Activated CD8-positive, alpha-beta memory T cell treated with anti-CD3 and anti-CD28 coated beads, Interleukin-2, amount 50 U/mL, for 48 hours (primary cell): ENCODE data around the gene MARK3.
A peak's percentile ranks its signal among the peaks of the same experiment; 100 is the strongest.

ENCODE experiments used
- DNase-seq: peaks from one replicate; pipeline ENCODE4 v3.0.0-alpha.2; 2020

The MARK3 gene

DNA sequence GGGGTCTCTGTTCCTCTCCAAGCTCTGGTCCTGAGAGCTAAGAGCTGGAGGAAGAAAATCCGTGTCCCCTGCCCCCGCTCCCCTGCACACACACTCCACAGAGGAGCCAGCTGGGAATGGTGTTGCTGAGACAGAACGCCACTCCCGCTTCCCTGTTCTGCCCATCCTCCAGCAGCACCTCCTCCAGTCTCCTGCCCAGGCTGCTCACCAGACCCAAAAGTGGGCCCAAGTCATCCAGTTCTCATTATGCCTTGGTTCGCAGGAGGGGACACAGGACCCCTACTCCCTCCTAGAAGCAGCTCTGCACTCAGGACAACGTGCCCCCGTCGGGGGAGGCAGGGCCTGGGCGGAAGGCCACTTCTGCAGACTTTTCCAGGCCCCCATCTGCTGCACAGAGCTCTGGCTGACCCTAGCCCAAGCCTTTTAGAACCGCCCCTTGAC lies 143.0 kb downstream of the MARK3 start:
- DNase-seq = no peak

DNA sequence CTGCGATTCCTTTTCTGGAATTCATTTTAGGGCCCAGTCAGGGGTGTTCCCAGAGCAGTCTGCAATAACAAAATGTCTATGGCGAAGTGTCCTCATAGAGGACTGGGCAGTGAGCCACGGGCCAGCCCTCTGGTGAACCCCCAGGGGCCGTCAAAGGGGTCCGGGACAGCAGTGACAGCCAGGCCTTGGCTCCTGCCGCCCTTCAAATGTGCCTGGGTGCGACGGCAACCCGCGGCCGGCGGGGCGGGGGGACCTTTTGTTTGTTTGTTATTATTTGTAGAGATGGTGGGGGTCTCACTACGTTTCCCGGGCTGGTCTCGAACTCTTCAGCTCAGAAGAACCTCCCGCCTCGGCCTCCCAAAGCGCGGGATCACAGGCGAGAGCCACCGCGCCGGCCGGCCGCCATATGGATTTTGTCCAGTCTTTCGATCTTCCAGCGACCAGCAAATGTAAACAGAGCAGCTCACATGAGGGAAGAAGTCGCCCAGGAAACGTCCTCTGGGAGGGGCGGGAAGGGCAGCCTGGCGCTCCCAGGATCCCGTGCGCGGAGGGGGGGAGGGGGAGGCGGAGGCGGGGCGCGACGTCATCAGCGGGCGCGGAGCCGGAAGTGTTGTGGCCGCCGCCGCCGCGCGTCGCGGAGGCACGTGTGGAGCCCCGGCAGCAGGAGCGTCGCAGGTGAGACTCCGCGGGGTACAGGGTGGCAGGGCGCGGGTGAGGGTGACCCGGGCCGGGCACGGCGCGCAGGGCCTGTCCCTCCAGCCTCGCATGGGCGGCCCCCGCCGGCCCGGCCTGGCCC lies 143.6 kb downstream of the MARK3 start, which contains the start of gene TRMT61A:
TSS of gene TRMT61A (plus strand) at position 610 of the 796 bp plus-strand sequence. CDS start 783 bp downstream, outside the sequence.
- DNase-seq = peak; percentile 90

DNA sequence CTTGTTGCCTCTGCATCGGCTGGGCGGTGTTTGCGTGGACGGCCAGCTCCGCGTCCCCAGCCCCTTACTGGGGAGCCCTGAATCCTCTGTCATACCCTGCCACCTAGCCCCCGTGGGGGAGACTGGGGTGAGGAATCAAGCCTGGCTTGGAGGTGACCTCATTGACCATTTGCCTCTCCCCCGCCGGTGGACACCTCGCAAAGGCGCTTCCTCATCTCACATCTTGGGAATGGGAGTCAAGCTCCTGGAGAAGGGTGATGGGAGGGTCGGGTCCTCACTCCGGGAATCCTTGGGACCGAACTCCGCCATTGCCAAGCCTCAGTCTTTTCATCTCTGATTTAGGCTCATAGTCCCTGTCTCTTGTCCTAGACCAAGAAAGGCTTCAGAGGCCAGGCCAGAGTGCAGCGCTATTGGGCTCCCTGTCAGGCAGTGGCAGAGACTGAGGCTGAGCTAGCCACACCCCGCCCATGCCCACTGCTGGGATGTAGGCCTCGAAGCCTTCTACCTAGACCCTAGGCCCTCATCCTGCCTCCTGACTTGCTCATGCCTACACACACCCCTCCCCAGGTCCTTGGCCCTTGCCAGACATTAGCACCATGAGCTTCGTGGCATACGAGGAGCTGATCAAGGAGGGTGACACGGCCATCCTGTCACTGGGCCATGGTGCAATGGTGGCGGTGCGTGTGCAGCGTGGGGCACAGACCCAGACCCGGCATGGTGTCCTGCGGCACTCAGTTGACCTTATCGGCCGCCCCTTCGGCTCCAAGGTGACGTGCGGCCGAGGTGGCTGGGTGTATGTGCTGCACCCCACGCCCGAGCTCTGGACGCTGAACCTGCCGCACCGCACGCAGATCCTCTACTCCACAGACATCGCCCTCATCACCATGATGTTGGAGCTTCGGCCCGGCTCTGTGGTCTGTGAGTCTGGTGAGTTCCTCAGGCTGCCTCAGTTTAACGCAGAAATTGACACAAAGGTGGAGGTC lies 144.5 kb downstream of the MARK3 start:
- DNase-seq = no peak

DNA sequence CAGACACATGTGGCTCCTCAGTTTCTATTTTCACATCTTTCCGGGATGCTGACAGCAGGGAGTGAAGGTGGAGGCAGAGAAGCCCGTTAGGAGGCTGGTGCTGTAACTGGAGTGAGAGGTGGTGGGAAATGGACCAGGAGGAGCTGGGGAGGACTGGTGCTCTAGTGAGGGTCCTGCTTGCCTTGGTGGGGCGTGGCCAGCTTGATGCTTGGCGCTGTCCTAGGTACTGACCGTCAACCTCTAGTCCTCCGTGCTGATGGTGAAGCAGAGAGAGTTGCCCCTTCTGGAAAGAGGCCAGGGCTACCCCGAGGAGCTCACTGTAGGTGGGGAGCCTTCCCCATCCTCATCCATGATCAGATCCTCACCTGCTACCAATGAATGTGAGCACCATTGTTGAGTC lies 145.2 kb downstream of the MARK3 start:
- DNase-seq = no peak

DNA sequence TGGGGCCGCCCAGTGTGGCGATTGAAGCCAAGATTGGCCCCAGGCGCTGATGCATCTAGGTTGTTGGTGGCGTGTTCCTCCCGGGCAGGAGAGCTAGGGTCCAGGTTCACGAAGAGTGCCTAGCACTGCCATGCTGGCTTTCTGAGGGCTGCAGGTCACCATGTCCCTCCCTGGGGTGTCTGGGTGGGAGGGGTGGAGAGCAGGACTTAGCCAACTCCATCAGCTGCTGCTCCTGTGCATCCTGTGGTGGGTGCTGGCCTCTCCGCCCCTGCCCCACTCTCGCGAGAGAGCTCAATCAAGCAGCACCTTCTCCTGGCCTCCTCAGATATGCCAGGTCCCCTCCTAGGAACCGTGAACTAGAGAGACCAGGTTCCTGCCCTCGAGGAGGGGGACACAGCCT lies 145.6 kb downstream of the MARK3 start:
- DNase-seq = no peak

DNA sequence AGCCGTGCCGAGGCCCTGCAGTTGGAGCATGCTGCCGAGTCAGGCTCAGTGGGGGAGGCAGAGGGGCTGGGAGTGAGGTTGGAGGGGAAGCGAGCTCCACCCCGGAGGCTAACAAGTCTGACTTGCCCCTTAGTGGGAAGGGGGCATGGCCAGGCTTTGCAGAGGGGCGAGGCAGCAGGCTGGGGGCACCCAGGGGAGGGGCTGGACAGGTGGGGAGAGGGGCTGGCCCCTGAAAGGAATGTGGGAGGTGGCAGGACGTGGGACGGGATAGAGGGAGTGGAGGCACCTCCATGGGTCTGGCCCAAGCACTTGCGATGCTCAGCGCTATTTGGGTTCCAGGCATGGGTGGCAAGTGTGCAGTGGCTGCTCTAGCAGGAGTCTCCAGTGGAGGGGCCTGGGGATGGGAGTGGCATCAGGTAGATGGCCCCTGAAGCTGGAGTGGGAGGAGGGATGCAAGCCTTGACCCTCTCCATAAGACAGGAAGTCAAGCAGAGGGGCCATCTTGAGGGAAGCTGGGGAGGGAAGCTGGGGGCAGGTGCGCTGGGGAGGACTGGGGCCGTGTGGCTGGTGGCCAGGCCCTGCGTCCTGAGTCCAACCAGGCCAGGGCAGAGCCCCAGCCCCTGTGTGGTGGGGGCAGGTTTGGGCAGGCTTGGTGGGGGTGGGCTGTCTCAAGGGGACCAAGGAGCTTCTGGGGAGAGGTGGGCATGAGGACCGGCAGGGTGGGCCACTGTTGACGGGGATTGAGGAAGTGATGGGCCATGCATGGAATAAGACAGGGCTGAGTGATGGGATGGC lies 146.4 kb downstream of the MARK3 start:
- DNase-seq = no peak

DNA sequence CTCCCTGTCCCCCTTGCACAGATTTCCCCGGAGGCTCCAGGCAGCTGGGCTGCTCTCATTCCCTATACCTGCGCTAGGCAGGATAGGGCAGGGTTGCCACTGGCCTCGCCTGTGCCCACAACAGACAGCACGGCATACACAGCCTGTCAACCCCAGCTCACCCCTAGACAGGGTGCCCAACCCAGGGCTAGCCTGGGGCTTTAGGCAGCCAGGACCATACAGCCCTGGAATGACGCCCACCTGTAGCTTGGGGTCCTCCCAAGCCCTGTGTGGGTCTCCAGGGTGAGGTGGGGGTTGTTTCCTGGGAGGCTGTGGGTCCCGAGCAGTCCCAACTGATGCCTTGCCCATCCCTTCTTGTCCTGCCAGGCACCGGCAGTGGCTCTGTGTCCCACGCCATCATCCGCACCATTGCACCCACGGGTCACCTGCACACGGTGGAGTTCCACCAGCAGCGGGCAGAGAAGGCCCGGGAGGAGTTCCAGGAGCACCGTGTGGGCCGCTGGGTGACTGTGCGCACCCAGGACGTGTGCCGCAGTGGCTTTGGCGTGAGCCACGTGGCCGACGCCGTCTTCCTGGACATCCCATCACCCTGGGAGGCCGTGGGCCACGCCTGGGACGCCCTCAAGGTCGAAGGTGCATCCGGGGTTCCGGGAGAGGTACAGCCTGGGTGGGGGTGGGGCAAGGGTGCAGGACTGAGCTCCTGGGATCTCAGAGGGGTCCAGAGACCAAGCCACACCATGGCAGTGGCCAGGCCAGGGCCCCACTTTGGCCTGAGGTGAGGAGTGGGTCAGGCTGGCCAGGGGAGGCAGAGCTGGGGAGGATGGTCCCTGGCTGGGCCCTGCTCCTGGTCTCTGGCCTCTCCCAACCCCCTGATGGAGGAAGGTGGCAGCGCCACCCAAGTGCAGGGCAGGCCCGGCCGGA lies 147.3 kb downstream of the MARK3 start:
- no peak for DNase-seq

DNA sequence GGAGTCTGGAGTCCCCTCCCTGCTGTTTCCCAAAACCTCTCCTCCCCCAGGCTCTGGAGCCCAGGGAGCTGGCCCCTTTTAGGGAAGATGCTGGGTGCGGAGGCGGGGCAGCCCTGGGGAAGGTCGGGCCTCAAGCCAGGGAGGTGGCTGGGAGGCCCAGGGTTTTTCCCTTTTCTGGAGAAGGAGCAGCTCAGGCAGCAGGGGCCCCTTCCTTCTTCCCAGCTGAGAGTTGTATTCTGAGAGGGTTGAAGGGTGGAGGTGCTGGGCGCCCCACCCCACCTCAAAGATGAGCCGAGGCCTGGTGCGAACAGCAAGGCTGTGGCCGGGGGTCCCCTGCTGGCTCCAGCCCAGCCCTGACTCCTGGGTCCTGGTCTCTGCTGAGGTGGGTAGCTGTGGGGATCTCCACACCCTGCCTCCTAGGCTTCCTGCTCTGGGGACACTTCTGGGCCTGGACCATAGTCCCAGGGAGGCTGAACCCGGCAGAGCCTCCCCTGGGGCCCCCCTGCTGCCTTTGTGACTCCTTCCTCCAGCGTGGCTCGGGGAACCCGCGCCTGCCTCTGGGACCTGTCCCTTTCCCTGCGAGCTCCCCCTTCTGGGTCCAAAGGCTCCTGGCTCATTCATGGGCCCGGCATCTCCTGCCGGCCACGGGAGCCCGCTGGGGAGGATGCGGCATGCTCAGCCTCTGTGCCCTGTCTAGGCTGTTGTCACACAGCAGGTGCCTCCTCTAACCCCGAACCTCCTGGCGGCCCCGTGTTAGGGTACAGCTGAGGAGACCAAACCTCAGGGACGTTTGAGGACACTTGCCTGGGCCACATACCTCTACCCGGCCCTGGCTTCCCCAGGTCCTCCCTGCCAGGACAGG lies 148.2 kb downstream of the MARK3 start:
- DNase-seq = no peak

DNA sequence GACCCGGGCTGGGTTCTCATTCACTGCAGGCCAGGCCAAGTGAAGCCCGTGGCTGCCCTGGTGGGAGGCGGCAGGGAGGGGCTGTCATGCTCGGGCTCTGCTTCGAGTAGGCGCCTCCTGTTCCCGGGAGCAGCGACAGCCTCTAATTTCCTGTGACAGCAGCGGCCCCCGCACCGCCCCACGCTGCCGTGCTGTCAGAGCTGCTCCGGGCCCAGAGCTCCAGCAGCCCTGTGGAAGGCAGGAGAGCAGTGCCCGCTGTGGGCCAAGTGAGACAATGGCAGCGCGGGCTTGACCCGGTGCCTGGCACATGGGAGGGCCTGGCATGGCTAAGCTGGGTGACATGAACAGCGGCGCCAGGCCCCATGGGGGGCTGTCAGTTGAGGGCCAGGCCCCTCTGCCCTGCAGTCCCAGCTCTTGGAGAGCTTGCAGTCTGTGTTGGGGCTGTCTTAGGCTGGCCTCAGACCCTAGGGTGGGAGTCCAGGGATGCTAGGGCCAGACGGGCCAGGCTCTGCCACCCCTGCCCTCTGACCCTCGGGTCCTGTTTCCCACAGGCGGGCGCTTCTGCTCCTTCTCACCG lies 148.9 kb downstream of the MARK3 start:
- no peak for DNase-seq

DNA sequence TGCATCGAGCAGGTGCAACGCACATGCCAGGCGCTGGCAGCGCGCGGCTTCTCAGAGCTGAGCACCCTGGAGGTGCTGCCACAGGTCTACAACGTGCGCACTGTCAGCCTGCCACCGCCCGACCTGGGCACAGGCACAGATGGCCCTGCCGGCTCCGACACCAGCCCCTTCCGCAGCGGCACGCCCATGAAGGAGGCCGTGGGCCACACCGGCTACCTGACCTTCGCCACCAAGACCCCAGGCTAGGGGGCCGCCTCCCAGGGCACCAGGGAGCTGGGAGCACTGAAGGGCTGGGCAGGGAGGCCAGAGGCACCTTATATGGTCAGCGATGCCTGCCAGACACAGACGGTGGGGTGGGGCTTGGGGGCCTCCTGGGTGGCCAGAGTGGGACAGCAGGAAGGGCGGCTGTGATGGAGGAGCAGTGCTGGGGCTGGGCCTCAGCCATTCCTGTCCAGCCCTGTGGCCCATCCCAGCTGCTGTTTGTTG lies 149.4 kb downstream of the MARK3 start:
- DNase-seq = no peak

DNA sequence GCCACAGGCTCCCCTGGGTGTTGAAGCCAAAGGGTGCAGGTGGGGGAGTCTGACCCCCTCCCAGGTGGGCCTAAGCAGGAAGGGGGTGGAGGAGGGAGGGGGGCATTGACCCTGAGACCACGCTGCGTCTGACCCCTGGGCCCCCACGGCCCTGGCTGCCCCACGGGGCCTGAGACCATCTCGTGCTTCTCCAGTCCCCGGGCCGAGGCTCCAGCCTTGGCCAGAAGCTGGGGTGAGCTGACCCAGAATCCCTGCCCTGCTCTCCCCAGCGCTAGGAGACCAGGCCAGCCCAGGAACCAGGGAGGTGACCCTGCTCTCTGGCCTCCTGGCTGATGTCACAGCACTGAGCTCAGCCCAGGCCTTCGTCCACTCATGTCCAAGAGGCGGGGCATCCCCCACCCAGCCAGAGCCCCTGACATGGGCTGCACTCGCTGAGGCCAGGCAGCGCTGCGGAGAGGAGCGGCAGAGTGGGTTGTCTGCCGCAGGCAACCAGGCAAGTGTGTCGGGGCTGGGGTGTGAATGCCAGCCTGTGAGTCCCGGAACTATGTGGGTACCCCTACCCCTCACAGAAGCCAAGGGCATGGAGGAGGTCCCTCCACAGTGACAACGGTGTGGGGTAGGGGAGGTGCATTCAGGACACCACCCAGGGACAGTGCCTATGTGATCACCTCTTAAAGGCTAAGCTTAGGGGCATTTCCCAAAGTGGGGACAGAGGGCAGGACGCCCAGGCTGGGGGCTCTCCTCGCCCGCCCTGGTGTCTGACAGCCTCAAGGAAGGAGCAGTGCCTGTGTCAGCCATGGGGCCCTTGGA lies 150.1 kb downstream of the MARK3 start:
- no peak for DNase-seq

DNA sequence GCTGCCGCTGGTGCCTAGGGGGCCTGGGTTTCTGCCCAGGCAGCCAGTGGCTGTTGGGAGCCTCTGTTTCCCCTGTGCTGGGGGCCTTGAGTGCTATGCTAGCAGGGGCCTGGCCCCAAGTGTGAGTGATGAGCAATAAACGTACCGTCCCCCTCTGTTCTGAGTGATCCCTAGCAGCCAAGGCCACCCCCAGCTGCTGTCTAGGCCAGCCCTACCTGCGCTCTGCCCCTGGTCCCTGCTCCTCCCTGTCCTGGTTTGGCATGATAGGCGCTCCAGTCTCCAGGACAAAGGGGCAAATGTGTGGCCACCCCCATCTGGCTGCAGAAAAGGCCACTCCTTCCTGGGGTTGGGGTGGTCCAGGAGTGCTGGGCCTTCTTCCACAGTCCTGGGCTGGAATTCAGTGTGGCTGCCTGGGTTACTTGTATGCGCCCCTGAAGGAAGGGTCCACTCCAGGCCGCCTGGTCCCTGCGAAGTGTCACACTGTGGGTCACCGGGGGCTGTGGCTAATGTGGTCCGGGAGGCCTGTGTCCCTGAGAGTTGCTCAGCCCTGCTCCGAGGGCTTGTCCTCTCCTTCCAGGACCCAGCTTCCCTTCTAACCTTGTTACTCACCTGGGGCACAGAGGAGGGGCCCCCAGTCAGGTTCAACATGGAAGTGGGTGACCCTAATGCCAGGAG lies 150.8 kb downstream of the MARK3 start:
- DNase-seq = no peak

DNA sequence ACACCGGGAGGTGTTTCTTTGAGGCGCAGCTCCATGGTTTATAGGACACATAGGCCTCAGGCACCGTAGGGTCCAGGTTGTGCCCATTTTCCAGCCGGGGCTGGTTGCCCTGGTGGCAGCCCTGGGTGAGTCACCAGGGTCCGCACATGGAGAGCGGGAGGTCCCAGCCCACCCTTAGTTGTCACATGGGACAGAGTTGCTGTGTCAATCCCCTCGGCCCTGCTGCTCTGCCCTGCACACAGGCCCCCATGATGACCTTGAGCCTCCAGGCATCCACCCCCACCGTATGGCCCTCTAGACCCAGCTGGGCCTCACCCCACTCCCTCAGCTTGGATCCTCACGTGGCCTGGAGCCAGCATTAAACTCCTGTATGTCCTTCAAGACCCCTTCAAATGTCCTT lies 151.5 kb downstream of the MARK3 start:
- no peak for DNase-seq

DNA sequence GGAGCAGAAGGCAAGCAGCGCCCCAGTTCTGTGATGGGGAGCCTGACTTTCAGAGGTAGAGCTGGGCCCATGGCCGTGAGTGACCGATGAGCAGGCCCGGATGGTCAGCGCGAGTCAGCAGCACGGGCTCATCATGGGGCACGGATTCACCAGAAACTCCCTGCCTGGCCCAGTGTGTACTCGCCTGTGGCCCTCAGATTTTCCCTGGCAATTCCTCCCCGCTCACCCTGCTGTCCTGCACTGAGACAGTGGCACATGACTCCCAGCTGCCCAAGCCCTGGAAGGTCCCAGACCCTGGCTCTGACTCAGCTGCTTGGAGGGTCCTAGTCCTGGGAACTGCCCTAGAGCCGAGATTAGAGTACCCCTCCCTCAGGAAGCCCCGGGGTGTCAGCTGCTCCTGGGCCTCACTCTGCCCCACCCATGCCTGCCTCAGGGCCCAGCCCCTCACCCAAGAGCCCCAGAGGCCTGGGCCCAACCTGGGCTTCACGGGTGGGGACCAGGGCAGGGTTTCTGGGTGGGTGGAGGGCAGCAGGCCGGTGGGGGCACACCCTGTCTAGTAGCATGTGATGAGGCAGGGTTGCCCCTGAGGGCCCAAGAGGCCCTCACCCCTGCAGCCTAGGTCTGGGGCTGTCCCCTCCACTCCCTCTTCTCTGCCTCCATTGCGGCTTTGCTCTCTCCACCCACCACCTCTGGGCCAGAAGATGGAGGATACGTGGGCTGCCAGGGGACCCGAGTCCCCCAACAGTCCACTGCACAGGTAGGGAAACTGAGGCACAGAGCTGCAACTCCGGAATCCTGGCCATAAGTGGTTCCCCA lies 152.2 kb downstream of the MARK3 start:
- DNase-seq = no peak

DNA sequence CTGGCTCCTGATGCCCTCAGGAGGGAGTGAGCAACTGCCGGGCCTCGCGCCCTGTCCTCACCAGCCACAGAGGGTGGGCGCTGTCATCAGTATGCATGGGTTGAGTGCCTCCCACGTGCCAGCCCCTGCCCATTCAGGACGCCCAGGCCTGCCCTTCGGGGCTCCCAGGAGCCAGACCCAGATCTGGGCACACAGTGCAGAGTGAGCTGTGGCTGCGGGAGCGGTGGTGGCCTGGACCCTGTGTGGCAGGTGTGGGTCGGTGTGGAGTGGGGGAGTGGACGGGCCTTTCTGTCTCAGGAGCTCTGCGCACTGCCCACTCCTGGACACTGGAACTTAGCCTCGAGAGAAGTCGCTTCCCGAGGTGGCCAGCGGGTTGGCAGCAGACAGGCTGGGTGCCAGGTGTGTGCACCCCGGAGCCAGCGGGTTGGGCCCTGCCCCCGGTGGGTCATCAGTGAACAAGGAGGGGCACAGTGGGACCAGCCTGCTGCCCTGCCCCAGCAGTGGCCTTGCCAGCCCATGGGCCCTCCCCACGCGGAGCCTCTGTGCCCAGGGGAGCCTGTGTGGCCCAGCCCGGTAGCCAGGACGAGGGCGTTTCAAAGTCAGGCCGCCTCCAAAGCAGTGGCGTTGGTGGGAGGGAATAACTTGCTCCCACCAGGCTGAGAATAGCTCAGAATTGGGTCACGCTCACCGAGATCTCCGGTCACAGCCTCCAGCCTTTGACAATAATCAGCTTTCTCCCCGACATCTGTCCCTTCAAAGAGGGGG lies 153.3 kb downstream of the MARK3 start:
- no peak for DNase-seq

DNA sequence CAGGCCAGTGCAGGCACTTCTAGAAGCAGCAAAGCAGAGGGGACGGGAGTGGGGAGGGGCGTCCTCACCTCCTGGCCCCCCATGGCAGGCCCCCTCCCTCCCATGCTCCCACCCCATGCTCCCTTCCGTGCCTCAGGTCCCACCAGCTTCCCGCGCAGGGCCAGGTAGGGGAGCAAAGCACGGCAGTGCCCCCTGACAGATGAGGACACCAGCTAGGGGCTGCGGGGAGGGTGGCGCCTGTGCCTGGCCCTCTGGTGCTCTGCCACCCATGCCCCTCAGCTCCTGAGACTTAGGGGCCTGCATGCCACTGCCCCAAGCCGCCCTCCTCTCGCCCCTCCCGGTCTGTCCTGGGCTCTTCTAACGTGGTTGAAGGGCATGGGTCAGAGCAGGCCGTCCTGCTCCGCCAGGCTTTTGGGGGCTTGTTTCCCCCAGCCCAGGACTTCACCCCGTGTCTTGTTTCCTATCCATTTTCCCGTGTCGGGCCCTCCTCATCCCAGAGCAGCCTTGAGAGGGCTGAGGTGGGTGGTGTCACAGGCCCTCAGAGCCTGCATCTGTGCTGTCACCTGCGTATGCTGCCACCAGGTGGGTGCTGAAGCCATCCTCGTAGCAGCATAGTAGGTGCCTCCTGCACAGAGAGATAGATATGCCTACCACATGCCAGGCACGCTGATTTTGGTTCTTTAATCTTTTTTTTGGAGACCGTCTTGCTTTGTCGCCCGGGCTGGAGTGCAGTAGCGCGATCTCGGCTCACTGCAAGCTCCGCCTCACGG lies 154.0 kb downstream of the MARK3 start:
- no peak for DNase-seq
